Fibroblast of the aortic adventitia (primary cell): ENCODE data around the gene PLXNA4. TPM values are rescaled to one million over a fixed set of nuclear protein-coding genes. Genes with fewer than 3 reads are reported as not detected.

Experiments
- DNase-seq: peaks from one replicate; pipeline ENCODE4 v3.0.0-alpha.2; 2010; ENCODE audit warnings: low read depth
- H3K4me3 ChIP-seq: 2 replicates; pipeline ENCODE4 v1.5.1; 2011; ENCODE audit warnings: low read depth, mild to moderate bottlenecking, control low read depth, low read length, moderate library complexity
- CTCF ChIP-seq: IDR thresholded peaks from 2 replicates; pipeline ENCODE4 v1.5.1; 2011; ENCODE audit warnings: mild to moderate bottlenecking, low read length, control low read depth, inconsistent platforms; ENCODE audit not compliant: insufficient read depth
- total RNA-seq: library from RNA; depleted of rRNA; stranded (reverse); fragments of >200 nt; gene quantifications from 2 replicates; pipeline ENCODE4 v1.2.3, GENCODE V29; 2012; ENCODE audit warnings: low replicate concordance

PLXNA4 gene
- total RNA-seq, 1 donor: 3.0 TPM

GRCh38 chr7:132430041-132430855 lies 146.0 kb downstream of the PLXNA4 start:
- no peak for DNase-seq
- no peak overlapping the region for H3K4me3 ChIP-seq
- TF ChIP-seq CTCF: no peak

- no peak for DNase-seq
- H3K4me3 ChIP-seq: no peak overlapping the region
- TF ChIP-seq CTCF: no peak
These were observed 147.1 kb downstream of the PLXNA4 start for GRCh38 chr7:132429181-132429580.

- H3K4me3 ChIP-seq: no peak overlapping the region
- DNase-seq: no peak
- no peak for TF ChIP-seq CTCF
These were observed 147.9 kb downstream of the PLXNA4 start for GRCh38 chr7:132428247-132428919.

GRCh38 chr7:132425942-132426341 lies 150.3 kb downstream of the PLXNA4 start:
- no peak overlapping the region for H3K4me3 ChIP-seq
- DNase-seq: no peak
- no peak for TF ChIP-seq CTCF

GRCh38 chr7:132424821-132425724 lies 151.2 kb downstream of the PLXNA4 start:
- H3K4me3 ChIP-seq: no peak overlapping the region
- no peak for DNase-seq
- TF ChIP-seq CTCF: no peak

GRCh38 chr7:132424277-132424676 lies 152.0 kb downstream of the PLXNA4 start:
- DNase-seq: no peak
- no peak overlapping the region for H3K4me3 ChIP-seq
- no peak for TF ChIP-seq CTCF
